Neuronal stem cell (in vitro differentiated cells): Measurements from ENCODE around the gene CHAD.

Experiments
- DNase-seq: peaks from one replicate; pipeline ENCODE4 v3.0.0-alpha.2; 2013; ENCODE audit warnings: low spot score
- H2AFZ ChIP-seq: one replicate; pipeline ENCODE4 v1.6.1; 2013; ENCODE audit warnings: mild to moderate bottlenecking, low read length, inconsistent platforms
- H2AK5ac ChIP-seq: 2 replicates; pipeline ENCODE4 v1.6.1; 2013; ENCODE audit warnings: low read depth, mild to moderate bottlenecking, inconsistent platforms, low read length, moderate library complexity, mixed read lengths
- H2BK120ac ChIP-seq: 2 replicates; pipeline ENCODE4 v1.6.1; 2013; ENCODE audit warnings: low read depth, mild to moderate bottlenecking, inconsistent platforms, low read length, moderate library complexity, mixed read lengths
- H2BK12ac ChIP-seq: one replicate; pipeline ENCODE4 v1.6.1; 2013; ENCODE audit warnings: low read length, inconsistent platforms
- H2BK15ac ChIP-seq: 2 replicates; pipeline ENCODE4 v1.6.1; 2013; ENCODE audit warnings: mild to moderate bottlenecking, low read length, inconsistent platforms, mixed read lengths
- H2BK5ac ChIP-seq: one replicate; pipeline ENCODE4 v1.6.1; 2013; ENCODE audit warnings: inconsistent platforms, mild to moderate bottlenecking, low read length, moderate library complexity
- H3K14ac ChIP-seq: one replicate; pipeline ENCODE4 v1.6.1; 2013; ENCODE audit warnings: low read length, inconsistent platforms
- H3K18ac ChIP-seq: 2 replicates; pipeline ENCODE4 v1.6.1; 2013; ENCODE audit warnings: low read length, inconsistent platforms
- H3K23ac ChIP-seq: 2 replicates; pipeline ENCODE4 v1.6.1; 2013; ENCODE audit warnings: low read depth, mild to moderate bottlenecking, mixed read lengths, low read length, inconsistent platforms; ENCODE audit not compliant: poor library complexity
- H3K27ac ChIP-seq: replicated peaks from 3 replicates; pipeline ENCODE4 v1.5.1; 2013; ENCODE audit warnings: low read length, inconsistent platforms
- H3K27me3 ChIP-seq, 3 experiments: 2 replicates each; pipeline ENCODE4 v1.6.1; 2013; ENCODE audit warnings: low read length in 3 of 3, mild to moderate bottlenecking in 2 of 3, inconsistent platforms in 1 of 3, low read depth in 1 of 3, mixed read lengths in 1 of 3, moderate library complexity in 1 of 3; ENCODE audit not compliant: control insufficient read depth in 3 of 3, insufficient read depth in 3 of 3
- H3K36me3 ChIP-seq, 2 donors: replicated peaks in 1 of 2; 2 replicates each; pipeline ENCODE4 v1.6.1; 2013; ENCODE audit warnings: low read length in 2 of 2; ENCODE audit not compliant: control insufficient read depth in 2 of 2, insufficient read depth in 2 of 2
- H3K4ac ChIP-seq: 2 replicates; pipeline ENCODE4 v1.6.1; 2013; ENCODE audit warnings: inconsistent platforms, mild to moderate bottlenecking, low read length, moderate library complexity
- H3K4me1 ChIP-seq, 2 donors: 1 replicate in 1 of 2; 2 replicates in 1 of 2; pipeline ENCODE4 v1.6.1; 2013; ENCODE audit warnings: low read length in 2 of 2, low read depth in 1 of 2; ENCODE audit not compliant: control insufficient read depth in 2 of 2, insufficient read depth in 1 of 2
- H3K4me2 ChIP-seq: one replicate; pipeline ENCODE4 v1.6.1; 2013; ENCODE audit warnings: mild to moderate bottlenecking, low read length, inconsistent platforms; ENCODE audit not compliant: insufficient read depth, poor library complexity, severe bottlenecking
- H3K4me3 ChIP-seq, 2 donors: 2 replicates each; pipeline ENCODE4 v1.5.1; 2013; ENCODE audit warnings: low read length in 2 of 2, mild to moderate bottlenecking in 2 of 2, inconsistent platforms in 1 of 2, moderate library complexity in 1 of 2
- H3K79me1 ChIP-seq: one replicate; pipeline ENCODE4 v1.6.1; 2013; ENCODE audit warnings: low read depth, mild to moderate bottlenecking, inconsistent platforms, low read length, moderate library complexity
- H3K9ac ChIP-seq: one replicate; pipeline ENCODE4 v1.6.1; 2013; ENCODE audit warnings: mild to moderate bottlenecking, low read depth, low read length, inconsistent platforms; ENCODE audit not compliant: poor library complexity
- H3K9me3 ChIP-seq, 2 donors: replicated peaks in 1 of 2; 2 replicates each; pipeline versions ENCODE3 to v1.6.1; 2013; ENCODE audit warnings: low read length in 2 of 2, mild to moderate bottlenecking in 2 of 2, inconsistent platforms in 1 of 2, low read depth in 1 of 2, mixed read lengths in 1 of 2, moderate library complexity in 1 of 2; ENCODE audit not compliant: control insufficient read depth in 2 of 2, insufficient read depth in 1 of 2
- H4K8ac ChIP-seq: one replicate; pipeline ENCODE4 v1.6.1; 2013; ENCODE audit warnings: low read depth, mild to moderate bottlenecking, inconsistent platforms, low read length, moderate library complexity
- H4K91ac ChIP-seq: one replicate; pipeline ENCODE4 v1.6.1; 2013; ENCODE audit warnings: low read length, low read depth, mild to moderate bottlenecking, inconsistent platforms; ENCODE audit not compliant: poor library complexity
- whole genome bisulfite sequencing, 2 donors: extraction: QIAGEN DNeasy Blood & Tissue Kit; methylation state at CpG; one replicate each; pipeline ENCODE4 v1.1.7; 2013; ENCODE audit warnings: missing lambda C conversion rate in 2 of 2, mixed read lengths in 1 of 2; ENCODE audit not compliant: insufficient read length in 2 of 2, insufficient replicate concordance in 1 of 2; ENCODE audit errors: extremely low coverage in 2 of 2; 5-methylcytosine and 5-hydroxymethylcytosine counted together

Gene CHAD

GRCh38 chr17:50443505-50443974, 25.1 kb downstream of the CHAD start:
- no peak overlapping the region for H2BK15ac ChIP-seq
- H2AK5ac ChIP-seq = no peak overlapping the region
- H2BK12ac ChIP-seq = no peak overlapping the region
- no peak overlapping the region for H2AFZ ChIP-seq
- WGBS, 2 donors = no CpG with 5 or more reads among the region's 3 CpGs
- no peaks in the 10 kb centered on the region for H3K27me3 ChIP-seq
- no peaks in the 10 kb centered on the region for H3K9me3 ChIP-seq
- H3K4me3 ChIP-seq = no peak overlapping the region
- H3K4me2 ChIP-seq = no peak overlapping the region
- H3K9ac ChIP-seq = no peak overlapping the region
- H3K14ac ChIP-seq = no peak overlapping the region
- H4K91ac ChIP-seq = no peak overlapping the region
- DNase-seq = no peak
- H3K18ac ChIP-seq = no peak overlapping the region
- no peaks in the 10 kb centered on the region for H3K4me1 ChIP-seq
- H3K27ac ChIP-seq = no peak overlapping the region
- H2BK120ac ChIP-seq = no peak overlapping the region
- no peaks in the 10 kb centered on the region for H3K36me3 ChIP-seq
- H4K8ac ChIP-seq = no peak overlapping the region
- no peak overlapping the region for H3K4ac ChIP-seq
- no peaks in the 10 kb centered on the region for H3K79me1 ChIP-seq
- no peak overlapping the region for H2BK5ac ChIP-seq
- no peak overlapping the region for H3K23ac ChIP-seq

- Histone ChIP-seq H2AFZ (no peak overlapping the region), H3K9me3 (no peaks in the 10 kb centered on the region), H3K4me2 (no peak overlapping the region), H3K27ac (no peak overlapping the region), H3K18ac (no peak overlapping the region), H2BK5ac (no peak overlapping the region), H3K9ac (no peak overlapping the region), H3K79me1 (no peaks in the 10 kb centered on the region), H3K36me3 (no peaks in the 10 kb centered on the region), H3K23ac (no peak overlapping the region), H3K4ac (no peak overlapping the region), H3K14ac (no peak overlapping the region), H3K27me3 (peaks cover 0 to 3% (median 0%) of the 10 kb centered on the region in 3 experiments), H3K4me1 (no peaks in the 10 kb centered on the region), H2AK5ac (no peak overlapping the region), H4K8ac (no peak overlapping the region), H2BK15ac (no peak overlapping the region), H3K4me3 (no peak overlapping the region), H2BK12ac (no peak overlapping the region), H2BK120ac (no peak overlapping the region), H4K91ac (no peak overlapping the region)
- DNase-seq = no peak
- WGBS, 2 donors = no CpG with 5 or more reads among the region's 10 CpGs
Observed at GRCh38 chr17:50440838-50441829, 27.5 kb downstream of the CHAD start.

- H2AFZ ChIP-seq = no peak overlapping the region
- peaks cover 0 to 3% (median 0%) of the 10 kb centered on the region in 3 experiments for H3K27me3 ChIP-seq
- no peak overlapping the region for H2AK5ac ChIP-seq
- no peak overlapping the region for H2BK120ac ChIP-seq
- H3K4ac ChIP-seq = no peak overlapping the region
- no peaks in the 10 kb centered on the region for H3K4me1 ChIP-seq
- no peaks in the 10 kb centered on the region for H3K9me3 ChIP-seq
- no peak overlapping the region for H2BK5ac ChIP-seq
- no peak overlapping the region for H2BK15ac ChIP-seq
- H3K4me2 ChIP-seq = no peak overlapping the region
- no peak overlapping the region for H3K9ac ChIP-seq
- H3K79me1 ChIP-seq = no peaks in the 10 kb centered on the region
- H3K36me3 ChIP-seq = no peaks in the 10 kb centered on the region
- no peak overlapping the region for H4K8ac ChIP-seq
- no peak overlapping the region for H3K14ac ChIP-seq
- H2BK12ac ChIP-seq = no peak overlapping the region
- H4K91ac ChIP-seq = no peak overlapping the region
- no peak overlapping the region for H3K18ac ChIP-seq
- no peak for DNase-seq
- no peak overlapping the region for H3K23ac ChIP-seq
- no CpG with 5 or more reads among the region's 4 CpGs for WGBS, 2 donors
- no peak overlapping the region for H3K4me3 ChIP-seq
- no peak overlapping the region for H3K27ac ChIP-seq
Observed at GRCh38 chr17:50440172-50440837, 28.4 kb downstream of the CHAD start.

- no peak overlapping the region for H2BK15ac ChIP-seq
- no CpG with 5 or more reads among the region's 4 CpGs for WGBS, 2 donors
- no peak for DNase-seq
Observed at GRCh38 chr17:50439008-50439407, 29.7 kb downstream of the CHAD start.

More at GRCh38 chr17:50439008-50439407, 29.7 kb downstream of the CHAD start:
- Histone ChIP-seq H2BK12ac (no peak overlapping the region), H2BK5ac (no peak overlapping the region), H3K4me3 (no peak overlapping the region), H2AK5ac (no peak overlapping the region), H3K27me3 (peaks cover 0 to 3% (median 0%) of the 10 kb centered on the region in 3 experiments), H4K91ac (no peak overlapping the region), H3K9me3 (no peaks in the 10 kb centered on the region), H2BK120ac (no peak overlapping the region), H3K79me1 (no peaks in the 10 kb centered on the region), H3K4ac (no peak overlapping the region), H3K23ac (no peak overlapping the region), H3K18ac (no peak overlapping the region), H3K4me1 (no peaks in the 10 kb centered on the region), H3K4me2 (no peak overlapping the region), H4K8ac (no peak overlapping the region), H3K36me3 (no peaks in the 10 kb centered on the region), H3K9ac (no peak overlapping the region), H3K27ac (no peak overlapping the region), H3K14ac (no peak overlapping the region), H2AFZ (no peak overlapping the region)
